ENCODE data around the gene MAD1L1.

GRCh38 chr7:1785839-1786238 is 446.9 kb downstream of the MAD1L1 start:
- TF ChIP-seq SCRT2 (tag by site-specific recombination; IDR thresholded peaks at IDR 0.05) (no peak), REST (tag by site-specific recombination; IDR thresholded peaks at IDR 0.05) (no peak), ZBTB20 (tag by site-specific recombination; IDR thresholded peaks at IDR 0.05) (no peak), ZNF514 (tag by site-specific recombination; IDR thresholded peaks at IDR 0.05) (no peak)
- TF ChIP-seq, protein P1, sequence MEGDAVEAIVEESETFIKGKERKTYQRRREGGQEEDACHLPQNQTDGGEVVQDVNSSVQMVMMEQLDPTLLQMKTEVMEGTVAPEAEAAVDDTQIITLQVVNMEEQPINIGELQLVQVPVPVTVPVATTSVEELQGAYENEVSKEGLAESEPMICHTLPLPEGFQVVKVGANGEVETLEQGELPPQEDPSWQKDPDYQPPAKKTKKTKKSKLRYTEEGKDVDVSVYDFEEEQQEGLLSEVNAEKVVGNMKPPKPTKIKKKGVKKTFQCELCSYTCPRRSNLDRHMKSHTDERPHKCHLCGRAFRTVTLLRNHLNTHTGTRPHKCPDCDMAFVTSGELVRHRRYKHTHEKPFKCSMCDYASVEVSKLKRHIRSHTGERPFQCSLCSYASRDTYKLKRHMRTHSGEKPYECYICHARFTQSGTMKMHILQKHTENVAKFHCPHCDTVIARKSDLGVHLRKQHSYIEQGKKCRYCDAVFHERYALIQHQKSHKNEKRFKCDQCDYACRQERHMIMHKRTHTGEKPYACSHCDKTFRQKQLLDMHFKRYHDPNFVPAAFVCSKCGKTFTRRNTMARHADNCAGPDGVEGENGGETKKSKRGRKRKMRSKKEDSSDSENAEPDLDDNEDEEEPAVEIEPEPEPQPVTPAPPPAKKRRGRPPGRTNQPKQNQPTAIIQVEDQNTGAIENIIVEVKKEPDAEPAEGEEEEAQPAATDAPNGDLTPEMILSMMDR (tag by site-specific recombination; IDR thresholded peaks at IDR 0.05) = no peak

All from HEK293 (cell line).